Measurements from ENCODE around the gene LRP8. TPM values are rescaled to one million over a fixed set of nuclear protein-coding genes. Genes with fewer than 3 reads are reported as not detected.
A peak's percentile ranks its signal among the peaks of the same experiment; 100 is the strongest.

LRP8 gene
- total and polyA plus RNA-seq, 8 donors = 0.58 to 26.8 (median 2.3) TPM

DNA sequence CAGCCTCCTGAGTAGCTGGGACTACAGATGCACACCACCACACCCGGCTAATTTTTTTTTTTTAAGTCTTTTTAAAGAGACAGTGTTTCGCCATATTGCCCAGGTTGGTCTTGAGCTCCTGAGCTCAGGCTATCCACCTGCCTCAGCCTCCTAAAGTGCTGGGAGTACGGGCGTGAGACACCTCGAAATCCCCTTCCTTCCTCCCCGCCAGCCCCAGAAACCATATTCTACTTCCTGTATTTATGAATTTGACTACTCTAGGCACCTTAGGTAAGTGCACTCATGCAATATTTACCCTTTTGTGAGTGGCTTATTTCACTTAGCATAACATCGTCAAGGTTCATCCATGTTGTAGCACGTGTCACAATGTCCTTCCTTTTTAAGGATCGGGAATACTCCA, 6.9 kb upstream of the LRP8 start:
- Histone ChIP-seq H3K27ac (no peak overlapping the region), H3K36me3 (no peaks in the 10 kb centered on the region), H3K4me3 (no peak overlapping the region), H3K9me3 (no peaks in the 10 kb centered on the region), H3K4me1 (no peaks in the 10 kb centered on the region), H3K27me3 (peaks cover 0 to 13% (median 0%) of the 10 kb centered on the region in 3 donors)
- TF ChIP-seq, protein P1, sequence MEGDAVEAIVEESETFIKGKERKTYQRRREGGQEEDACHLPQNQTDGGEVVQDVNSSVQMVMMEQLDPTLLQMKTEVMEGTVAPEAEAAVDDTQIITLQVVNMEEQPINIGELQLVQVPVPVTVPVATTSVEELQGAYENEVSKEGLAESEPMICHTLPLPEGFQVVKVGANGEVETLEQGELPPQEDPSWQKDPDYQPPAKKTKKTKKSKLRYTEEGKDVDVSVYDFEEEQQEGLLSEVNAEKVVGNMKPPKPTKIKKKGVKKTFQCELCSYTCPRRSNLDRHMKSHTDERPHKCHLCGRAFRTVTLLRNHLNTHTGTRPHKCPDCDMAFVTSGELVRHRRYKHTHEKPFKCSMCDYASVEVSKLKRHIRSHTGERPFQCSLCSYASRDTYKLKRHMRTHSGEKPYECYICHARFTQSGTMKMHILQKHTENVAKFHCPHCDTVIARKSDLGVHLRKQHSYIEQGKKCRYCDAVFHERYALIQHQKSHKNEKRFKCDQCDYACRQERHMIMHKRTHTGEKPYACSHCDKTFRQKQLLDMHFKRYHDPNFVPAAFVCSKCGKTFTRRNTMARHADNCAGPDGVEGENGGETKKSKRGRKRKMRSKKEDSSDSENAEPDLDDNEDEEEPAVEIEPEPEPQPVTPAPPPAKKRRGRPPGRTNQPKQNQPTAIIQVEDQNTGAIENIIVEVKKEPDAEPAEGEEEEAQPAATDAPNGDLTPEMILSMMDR (IDR thresholded peaks at IDR 0.05) = no peak
- TF ChIP-seq POLR2AphosphoS5 (IDR thresholded peaks at IDR 0.05) (no peak), EP300 (IDR thresholded peaks at IDR 0.05) (no peak), POLR2A (IDR thresholded peaks at IDR 0.05) (no peak)
- peak in 1 of 2 donors; percentile 5 for DNase-seq
- intact Hi-C loops (cut with DNase I; ENCODE audit: low total_unique reads) = no loop called here
- 69 to 83% (median 71%) methylated on average over 9 of the region's 9 CpGs for WGBS, 5 donors

DNA sequence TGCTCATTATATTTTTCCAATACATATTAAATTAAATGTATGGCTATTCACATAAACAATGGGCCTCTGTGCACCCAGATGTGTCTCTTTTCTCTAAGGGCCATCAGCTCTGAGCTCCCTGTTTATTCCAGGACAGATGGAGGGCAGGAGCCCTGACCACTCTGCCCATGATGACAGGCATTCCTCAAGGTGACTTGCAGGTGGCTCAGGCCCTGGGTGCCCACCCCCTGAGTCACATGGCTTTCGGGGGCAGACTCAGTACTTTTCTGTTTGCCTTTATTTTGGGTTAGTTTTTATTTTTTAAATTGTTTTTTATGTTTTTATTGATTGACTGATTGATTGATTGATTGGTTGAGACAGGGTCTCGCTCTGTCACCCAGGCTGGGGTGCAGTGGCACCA, 6.4 kb upstream of the LRP8 start:
- Histone ChIP-seq H3K27ac (no peak overlapping the region), H3K9me3 (no peaks in the 10 kb centered on the region), H3K4me1 (no peaks in the 10 kb centered on the region), H3K36me3 (no peaks in the 10 kb centered on the region), H3K27me3 (peaks cover 0 to 10% (median 0%) of the 10 kb centered on the region in 3 donors), H3K4me3 (no peak overlapping the region)
- 71 to 88% (median 86%) methylated on average over 2 of the region's 2 CpGs for WGBS, 5 donors
- no peak for DNase-seq
- intact Hi-C loops (cut with DNase I; ENCODE audit: low total_unique reads) = no loop called here
- no peak for TF ChIP-seq EP300 (IDR thresholded peaks at IDR 0.05)
- no peak for TF ChIP-seq POLR2A (IDR thresholded peaks at IDR 0.05)
- no peak for TF ChIP-seq POLR2AphosphoS5 (IDR thresholded peaks at IDR 0.05)
- TF ChIP-seq, protein P1 (IDR thresholded peaks at IDR 0.05) = no peak

DNA sequence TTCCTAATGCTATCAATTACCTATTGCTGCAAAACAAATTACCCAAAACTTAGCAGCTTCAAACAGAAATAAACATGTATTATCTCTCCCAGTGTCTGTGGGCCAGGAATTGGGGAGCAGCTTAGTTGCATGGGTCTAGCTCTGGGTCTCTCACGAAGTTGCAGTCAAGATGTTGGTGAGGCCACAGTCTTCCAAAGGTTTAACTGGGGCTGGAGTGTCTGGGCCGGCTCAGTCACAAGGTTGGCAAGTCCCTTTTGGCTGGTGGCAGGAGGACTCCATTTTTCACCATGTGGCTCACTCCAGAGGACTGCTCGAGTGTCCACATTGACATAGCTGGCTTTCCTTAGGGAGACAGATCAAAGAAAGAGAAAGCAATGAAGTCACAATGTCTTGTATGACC, 5.0 kb upstream of the LRP8 start:
- WGBS, 5 donors = 77 to 89% (median 83%) methylated on average over 3 of the region's 3 CpGs
- intact Hi-C loops (cut with DNase I; ENCODE audit: low total_unique reads) = no loop called here
- DNase-seq = peak in 1 of 2 donors; percentile 14

DNA sequence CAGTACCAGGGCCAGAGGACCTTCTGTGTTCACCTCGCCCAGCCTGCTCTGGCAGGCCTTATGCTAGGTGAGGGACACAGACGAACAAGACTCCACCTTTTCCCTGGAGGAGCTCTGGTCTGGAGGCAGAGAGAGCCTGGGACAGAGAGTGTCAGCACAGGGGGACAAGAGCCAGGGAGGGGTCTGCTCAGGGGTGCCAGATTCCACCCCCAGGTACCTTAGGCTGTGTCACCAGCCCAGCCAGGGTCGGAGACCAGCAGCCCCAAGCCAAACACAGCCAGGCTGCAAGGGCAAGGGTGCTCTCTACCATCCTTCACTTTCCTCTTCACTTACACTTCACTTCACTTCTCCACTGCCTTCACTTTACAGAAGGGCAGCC, 4.3 kb upstream of the LRP8 start:
- TF ChIP-seq POLR2A (IDR thresholded peaks at IDR 0.05) = no peak
- TF ChIP-seq POLR2AphosphoS5 (IDR thresholded peaks at IDR 0.05) = no peak
- no peak for TF ChIP-seq EP300 (IDR thresholded peaks at IDR 0.05)
- TF ChIP-seq, protein P1 (IDR thresholded peaks at IDR 0.05) = no peak
- 71 to 100% (median 82%) methylated on average over 2 to 3 of the region's 3 CpGs for WGBS, 5 donors
- intact Hi-C loops (cut with DNase I; ENCODE audit: low total_unique reads) = no loop called here
- Histone ChIP-seq H3K9me3 (no peaks in the 10 kb centered on the region), H3K27ac (no peak overlapping the region), H3K4me3 (no peak overlapping the region), H3K4me1 (peaks cover 3 to 14% (median 9%) of the 10 kb centered on the region in 4 donors), H3K36me3 (no peaks in the 10 kb centered on the region), H3K27me3 (peaks cover 0 to 2% (median 0%) of the 10 kb centered on the region in 3 donors)
- peak in 1 of 2 donors; percentile 15 for DNase-seq

More for the DNA sequence above, 5.0 kb upstream of the LRP8 start:
- Histone ChIP-seq H3K36me3 (no peaks in the 10 kb centered on the region), H3K27me3 (peaks cover 0 to 4% (median 0%) of the 10 kb centered on the region in 3 donors), H3K4me1 (peaks cover 0 to 9% (median 4%) of the 10 kb centered on the region in 4 donors), H3K9me3 (no peaks in the 10 kb centered on the region), H3K27ac (no peak overlapping the region), H3K4me3 (no peak overlapping the region)
- TF ChIP-seq POLR2AphosphoS5 (IDR thresholded peaks at IDR 0.05) = no peak
- no peak for TF ChIP-seq POLR2A (IDR thresholded peaks at IDR 0.05)

DNA sequence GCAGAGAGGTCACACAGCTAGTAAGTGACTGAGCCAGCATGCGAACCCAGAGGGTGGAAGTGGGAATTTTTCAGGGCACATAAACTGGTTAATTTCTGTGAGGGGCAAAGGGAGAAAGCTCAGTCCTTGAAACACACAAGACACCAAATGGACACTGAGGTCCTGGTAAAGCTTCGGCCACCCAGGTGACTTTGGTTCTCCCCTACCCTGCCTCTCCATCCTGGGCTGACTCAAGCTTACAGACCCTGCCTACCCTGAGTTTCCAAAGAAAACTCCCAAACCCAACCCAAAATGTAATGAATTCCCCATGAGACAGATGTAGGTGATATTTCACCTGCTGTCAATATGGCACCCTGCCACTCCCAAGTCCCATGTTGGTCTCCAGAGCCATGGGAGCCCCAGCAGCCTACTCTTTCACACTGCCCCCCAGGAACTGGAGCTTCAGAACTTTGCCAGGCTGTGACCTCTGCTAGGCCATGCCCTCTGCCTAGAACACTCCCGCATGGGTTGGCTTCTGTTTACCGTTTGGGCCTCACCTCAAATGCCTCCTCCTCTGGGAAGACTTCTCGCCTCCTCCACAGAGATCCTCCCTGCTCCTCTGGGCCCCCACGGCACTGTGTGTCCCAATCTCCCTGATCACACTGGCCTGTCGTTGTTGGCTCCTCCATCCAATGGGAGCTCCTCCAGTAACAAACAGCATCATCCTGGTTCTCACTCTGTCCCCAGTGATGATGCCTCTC, 3.7 kb upstream of the LRP8 start:
- Histone ChIP-seq H3K27me3 (no peaks in the 10 kb centered on the region), H3K4me1 (peaks cover 9 to 20% (median 14%) of the 10 kb centered on the region in 4 donors), H3K36me3 (no peaks in the 10 kb centered on the region), H3K9me3 (no peaks in the 10 kb centered on the region), H3K27ac (no peak overlapping the region), H3K4me3 (no peak overlapping the region)
- intact Hi-C loops (cut with DNase I; ENCODE audit: low total_unique reads) = no loop called here
- 86 to 93% (median 91%) methylated on average over 7 of the region's 7 CpGs for WGBS, 5 donors
- peak in 1 of 2 donors; percentile 10 for DNase-seq
- TF ChIP-seq EP300 (IDR thresholded peaks at IDR 0.05) (no peak), POLR2A (IDR thresholded peaks at IDR 0.05) (no peak)
- TF ChIP-seq, protein P1 (IDR thresholded peaks at IDR 0.05) = no peak

All from stomach (tissue), 9 donors.